Dedifferentiated amniotic fluid mesenchymal stem cell (primary cell): Measurements from ENCODE around the gene OCIAD1.
"Not testable (repeated sequence)": the region's sequence is repeated elsewhere in the genome, so short reads cannot be mapped to it uniquely, and the experiment has no call there.

Source experiments
- DNase-seq: peaks from one replicate; pipeline ENCODE4 v3.0.0-alpha.2; 2016; ENCODE audit errors: extremely low spot score

Gene OCIAD1

DNA sequence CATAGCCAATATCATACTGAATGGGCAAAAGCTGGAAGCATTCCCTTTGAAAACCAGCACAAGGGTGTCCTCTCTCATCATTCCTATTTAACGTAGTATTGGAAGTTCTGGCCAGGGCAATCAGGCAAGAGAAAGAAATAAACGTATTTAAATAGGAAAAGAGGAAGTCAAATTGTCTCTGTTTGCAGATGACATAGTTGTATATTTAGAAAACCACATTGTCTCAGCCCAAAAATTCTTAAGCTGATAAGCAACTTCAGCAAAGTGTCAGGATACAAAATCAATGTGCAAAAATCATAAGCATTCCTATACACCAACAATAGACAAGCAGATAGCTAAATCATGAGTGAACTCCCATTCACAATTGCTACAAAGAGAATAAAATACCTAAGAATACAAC is 9.5 kb upstream of the OCIAD1 start:
- DNase-seq = not testable (repeated sequence)

DNA sequence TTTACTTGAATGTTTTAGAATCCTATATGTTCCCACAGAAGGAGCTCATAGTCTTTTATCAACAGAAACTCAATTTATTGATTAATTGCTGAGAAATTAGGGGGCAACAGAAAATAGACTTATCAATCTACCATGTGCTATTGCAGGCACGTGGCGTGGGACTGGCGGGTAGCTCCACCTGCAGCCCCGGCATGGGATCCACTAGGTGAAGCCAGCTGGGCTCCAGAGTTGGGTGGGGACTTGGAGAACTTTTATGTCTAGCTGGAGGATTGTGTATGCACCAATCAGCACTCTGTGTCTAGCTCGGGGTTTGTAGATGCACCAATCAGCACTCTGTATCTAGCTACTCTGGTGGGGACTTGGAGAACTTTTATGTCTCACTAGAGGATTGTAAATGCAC is 3.3 kb upstream of the OCIAD1 start:
- DNase-seq = no peak

DNA sequence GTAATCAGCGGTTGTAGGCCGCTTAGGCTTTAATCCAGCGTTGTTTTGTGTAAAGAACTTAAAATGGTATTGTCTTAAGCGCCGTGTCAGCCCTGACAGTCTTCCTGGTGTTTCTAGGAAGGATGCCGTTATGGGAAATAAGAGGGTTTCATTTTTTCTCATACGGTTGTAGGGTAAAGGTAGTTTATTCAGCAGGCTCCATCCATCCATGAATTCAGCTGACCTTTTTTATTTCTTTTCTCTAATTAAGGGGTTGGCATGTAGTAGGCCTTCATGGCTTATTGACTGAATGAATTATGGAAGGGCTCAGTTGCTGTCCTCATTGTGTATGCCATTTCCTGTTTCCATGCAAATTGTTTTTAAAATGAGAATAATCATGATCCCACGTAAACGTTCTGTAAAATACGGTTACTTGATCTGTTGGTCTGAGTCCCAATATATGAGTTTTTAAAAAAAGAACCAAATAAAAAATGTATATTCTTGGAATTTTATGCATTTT is 693 bp downstream of the OCIAD1 start:
- no peak for DNase-seq

DNA sequence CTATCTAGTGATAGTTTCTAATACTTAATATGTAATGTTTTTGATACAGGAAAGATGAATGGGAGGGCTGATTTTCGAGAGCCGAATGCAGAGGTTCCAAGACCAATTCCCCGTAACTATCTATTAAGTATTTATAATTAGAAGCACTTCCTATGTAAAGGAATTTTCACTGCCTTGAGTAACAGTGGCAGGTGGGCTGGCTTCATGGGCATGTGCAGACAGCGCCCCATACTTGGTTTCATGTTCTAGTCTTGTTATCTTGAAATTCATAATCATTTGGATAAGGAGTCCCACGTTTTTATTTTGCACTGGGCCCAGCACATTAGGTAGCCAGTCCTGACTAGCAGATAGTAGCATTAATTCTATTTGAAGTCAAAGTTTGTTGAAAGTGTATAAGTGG is 1.7 kb downstream of the OCIAD1 start:
- DNase-seq = no peak

DNA sequence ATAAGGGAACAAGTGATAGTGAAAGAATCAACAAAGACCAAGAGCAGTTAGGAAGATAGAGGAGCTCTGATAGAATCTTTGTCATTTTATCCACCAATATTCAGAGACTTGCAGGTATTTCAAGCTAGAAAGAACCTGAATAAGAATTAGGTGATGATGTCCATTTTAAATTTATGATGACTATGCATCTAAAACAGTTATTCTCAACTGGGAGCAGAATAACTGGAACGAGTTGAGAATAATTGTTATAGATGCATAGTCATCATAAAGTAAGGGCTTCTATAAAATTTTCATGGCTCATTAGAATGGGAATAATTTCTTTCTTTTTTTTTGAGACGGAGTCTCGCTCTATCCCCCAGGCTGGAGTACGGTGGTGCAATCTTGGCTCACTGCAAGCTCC is 5.8 kb downstream of the OCIAD1 start:
- DNase-seq = no peak

DNA sequence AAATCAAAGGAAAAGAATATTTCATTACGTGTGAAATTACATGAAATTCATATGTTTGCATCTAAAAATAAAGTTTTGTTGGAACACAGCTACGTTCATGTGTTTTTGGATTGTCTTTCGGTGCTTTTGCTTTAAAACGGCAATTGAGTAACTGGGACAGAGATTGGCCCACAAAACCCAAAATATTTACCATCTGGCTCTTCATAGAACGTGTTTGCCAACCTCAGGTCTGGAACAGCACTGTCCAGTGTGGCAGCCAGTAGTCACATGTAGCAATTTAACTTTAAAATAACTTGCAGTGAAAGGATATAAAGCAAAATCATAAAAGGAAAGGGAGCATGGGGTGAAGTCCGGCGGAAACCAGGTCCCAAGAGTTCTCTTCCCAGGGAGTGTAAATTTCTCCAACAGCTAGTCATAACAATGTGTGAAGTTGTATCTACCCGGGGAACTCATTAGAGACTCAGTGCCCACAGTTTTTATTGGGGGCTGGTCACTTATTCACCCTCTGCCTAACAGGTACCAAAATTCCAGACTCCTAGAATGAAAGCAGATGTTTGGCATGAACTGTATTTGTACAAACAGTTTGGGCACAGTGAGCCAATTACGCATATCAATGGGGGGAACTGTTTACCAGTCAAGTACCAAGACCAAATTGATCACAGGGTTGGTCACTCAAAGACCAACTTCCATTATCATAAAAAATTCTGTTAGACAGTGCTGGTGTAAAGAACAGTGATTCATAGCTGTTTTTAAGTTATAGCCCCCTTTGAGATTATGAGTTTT is 10.3 kb downstream of the OCIAD1 start:
- no peak for DNase-seq

DNA sequence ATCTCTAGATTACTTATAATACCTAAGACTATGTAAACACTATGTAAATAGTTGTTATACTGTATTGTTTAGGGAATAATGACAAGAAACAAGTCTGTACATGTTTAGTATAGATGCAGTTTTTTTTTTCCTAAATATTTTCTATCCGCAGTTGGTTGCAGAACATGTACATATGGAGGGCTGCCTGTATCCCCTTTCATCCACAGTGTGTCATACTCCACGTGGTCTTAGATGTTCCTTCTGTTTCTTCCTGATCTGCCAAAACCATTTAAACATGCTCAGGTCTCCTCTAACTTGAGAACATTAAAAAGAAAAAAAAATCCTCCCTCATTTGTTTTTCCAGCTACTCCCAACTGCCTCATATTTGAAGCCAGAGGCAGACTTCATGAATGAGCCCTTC is 14.0 kb downstream of the OCIAD1 start:
- no peak for DNase-seq

DNA sequence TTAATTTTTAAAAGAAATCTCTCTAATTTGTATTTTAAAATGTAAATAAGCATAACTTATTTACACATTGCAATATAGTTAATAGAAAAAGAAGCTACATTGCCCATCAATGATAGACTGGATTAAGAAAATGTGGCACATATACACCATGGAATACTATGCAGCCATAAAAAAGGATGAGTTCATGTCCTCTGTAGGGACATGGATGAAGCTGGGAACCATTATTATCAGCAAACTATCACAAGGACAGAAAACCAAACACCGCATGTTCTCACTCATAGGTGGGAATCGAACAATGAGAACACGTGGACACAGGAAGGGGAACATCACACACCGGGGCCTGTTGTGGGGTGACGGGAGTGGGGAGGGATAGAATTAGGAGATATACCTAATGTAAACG is 17.9 kb downstream of the OCIAD1 start:
- DNase-seq = not testable (repeated sequence)

DNA sequence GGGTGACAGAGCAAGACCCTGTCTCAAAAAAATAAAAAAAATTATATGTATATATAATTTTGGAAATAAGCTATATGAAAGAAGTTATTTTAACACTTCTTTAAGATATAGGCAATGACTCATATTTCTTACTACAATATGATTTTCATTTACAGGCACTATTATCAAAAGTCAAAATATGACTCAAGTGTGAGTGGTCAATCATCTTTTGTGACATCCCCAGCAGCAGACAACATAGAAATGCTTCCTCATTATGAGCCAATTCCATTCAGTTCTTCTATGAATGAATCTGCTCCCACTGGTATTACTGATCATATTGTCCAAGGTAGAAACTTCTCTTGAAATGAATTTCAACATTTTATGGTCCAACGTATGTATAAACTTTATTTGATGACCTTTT is 20.8 kb downstream of the OCIAD1 start:
- no peak for DNase-seq

DNA sequence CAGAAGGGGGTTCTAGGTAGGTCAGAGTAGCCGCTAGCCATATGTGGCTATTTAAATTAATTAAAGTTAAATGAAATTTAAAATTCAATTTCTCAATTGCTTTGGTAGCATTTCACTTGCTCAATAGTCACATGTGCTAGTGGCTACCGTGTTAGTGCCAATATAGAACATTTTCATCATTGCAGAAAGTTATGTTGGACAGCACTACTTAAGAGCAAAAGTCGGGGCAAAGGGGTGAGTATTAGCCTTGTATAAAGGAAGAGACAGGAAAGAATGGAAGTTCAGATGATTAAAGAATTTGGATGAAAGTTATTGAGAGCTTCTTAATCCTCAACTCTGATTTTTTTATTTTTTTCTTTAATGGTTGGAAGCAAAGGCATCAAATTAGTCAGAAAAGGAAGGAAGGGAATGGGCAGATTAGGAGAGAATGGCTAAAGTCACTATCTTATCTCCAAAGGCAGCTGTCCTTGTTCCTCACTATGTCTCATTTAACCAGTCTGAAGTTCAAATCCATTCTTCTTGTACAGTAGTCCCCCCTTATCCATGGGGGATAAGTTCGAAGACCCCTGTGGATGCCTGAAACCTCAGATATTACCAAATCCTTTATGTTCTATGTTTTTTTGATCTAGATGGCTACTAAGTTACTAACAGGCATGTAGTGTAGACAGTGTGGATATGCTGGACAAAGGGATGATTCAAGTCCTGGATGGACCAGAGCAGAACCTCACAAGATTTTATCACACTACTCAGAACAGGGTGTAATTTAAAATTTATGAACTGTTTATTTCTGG is 22.9 kb downstream of the OCIAD1 start:
- no peak for DNase-seq

DNA sequence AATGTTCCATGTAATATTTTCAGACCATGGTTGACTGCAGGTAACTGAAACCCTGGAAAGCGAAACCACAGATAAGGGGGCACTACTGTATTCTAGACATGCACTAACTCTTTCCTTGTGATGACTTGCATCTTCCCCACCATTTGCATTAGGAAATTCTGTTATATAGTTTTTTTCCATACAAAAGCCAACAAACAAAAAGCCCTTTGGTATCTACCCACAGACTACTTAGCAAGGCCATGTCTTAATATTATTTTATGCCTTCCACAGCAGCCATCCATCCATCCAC is 23.5 kb downstream of the OCIAD1 start:
- DNase-seq = no peak

DNA sequence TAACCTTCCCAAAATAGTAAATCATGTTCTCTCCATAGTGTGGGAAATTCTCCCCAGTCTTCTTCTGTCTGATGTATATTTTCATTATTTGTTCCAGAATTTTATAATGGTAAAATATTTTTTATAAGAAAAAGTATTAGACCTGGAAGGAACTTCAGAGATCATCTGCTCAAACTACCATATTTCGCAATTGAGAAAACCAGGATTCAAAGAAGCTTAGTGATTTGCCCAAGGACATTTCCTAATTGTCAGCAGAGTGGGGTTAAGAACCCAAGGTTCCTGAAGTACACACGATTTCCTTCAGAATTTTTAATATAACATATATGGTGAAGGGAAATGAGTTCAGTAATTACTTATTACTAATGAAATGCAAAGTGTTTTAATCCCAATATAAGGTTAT is 24.1 kb downstream of the OCIAD1 start:
- no peak for DNase-seq

DNA sequence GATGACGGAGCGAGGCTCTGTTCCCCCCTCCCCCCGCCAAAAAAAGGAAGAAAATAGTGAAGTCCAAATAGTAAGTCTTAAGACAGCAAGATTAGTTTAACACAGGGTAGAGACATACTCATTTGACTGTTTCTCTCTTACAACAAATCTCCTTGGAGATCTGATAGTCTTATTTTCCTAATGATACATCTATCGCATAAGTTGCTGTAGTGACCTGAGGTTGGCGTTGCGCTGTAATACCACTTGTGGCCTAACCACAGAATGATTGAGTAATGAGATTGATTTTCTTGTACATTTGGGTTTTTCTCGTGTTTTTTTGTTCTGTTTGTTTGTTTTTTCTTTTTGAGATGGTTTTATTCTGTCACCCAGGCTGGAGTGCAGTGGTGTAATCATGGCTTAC is 27.2 kb downstream of the OCIAD1 start:
- DNase-seq = no peak

DNA sequence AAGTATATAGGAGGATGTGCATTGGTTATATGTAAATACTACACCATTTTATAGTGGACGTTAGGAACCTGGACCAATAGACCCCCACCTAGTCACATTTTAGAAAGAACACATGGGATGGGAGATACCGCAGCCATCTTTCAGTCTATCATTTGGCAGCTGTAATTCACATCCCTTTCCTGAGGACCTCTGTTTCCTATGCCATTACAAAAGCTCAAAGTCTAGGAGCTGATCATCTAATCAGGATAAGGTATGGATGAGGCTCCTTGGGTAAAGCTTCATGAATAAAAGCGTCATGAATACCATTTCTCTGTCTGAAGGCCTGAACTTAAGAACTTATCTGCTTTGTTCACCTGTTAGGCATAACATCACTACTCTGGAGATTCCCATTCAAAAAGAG is 31.1 kb downstream of the OCIAD1 start:
- no peak for DNase-seq

DNA sequence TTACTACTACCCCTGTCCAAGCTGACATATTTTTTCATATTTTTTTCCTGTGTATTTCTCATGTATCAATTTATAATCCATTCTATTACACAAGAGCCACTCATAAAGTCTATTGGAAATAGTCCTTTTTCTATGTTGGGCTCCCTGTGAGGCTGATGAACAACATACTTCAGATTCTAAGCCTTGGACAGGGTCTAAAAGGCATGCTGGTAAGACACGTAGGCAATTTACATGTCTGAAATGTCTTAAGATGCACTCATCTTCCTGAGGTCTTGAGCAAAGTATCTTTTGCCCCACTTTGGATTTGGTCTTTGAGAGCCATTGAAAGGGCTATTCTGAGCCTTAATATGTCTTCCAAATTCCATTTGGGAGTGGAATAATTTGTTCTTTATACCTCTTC is 31.8 kb downstream of the OCIAD1 start:
- DNase-seq = no peak

DNA sequence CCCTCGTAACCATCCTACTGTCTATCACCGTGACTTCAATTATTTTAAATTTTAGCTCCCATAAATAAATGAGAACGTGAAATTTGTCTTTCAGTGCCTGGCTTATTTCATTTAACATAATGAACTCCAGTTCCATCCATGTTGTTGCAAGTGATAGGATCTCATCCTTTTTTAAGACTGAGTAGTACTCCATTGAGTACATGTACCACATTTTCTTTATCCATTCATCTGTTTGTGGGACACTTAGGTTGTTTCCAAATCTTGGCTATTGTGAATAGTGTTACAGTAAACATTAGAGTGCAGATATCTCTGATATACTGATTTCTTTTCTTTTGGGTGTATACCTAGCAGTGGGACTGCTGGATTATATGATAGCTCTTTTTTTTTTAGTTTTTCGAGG is 32.8 kb downstream of the OCIAD1 start:
- DNase-seq = no peak

DNA sequence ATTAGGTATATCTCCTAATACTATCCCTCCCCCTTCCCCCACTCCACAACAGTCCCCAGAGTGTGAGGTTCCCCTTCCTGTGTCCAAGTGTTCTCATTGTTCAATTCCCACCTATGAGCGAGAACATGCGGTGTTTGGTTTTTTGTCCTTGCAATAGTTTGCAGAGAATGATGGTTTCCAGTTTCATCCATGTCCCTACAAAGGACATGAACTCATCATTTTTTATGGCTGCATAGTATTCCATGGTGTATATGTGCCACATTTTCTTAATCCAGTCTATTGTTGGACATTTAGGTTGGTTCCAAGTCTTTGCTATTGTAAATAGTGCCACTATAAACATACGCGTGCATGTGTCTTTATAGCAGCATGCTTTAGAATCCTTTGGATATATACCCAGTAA is 33.8 kb downstream of the OCIAD1 start:
- DNase-seq = not testable (repeated sequence)

DNA sequence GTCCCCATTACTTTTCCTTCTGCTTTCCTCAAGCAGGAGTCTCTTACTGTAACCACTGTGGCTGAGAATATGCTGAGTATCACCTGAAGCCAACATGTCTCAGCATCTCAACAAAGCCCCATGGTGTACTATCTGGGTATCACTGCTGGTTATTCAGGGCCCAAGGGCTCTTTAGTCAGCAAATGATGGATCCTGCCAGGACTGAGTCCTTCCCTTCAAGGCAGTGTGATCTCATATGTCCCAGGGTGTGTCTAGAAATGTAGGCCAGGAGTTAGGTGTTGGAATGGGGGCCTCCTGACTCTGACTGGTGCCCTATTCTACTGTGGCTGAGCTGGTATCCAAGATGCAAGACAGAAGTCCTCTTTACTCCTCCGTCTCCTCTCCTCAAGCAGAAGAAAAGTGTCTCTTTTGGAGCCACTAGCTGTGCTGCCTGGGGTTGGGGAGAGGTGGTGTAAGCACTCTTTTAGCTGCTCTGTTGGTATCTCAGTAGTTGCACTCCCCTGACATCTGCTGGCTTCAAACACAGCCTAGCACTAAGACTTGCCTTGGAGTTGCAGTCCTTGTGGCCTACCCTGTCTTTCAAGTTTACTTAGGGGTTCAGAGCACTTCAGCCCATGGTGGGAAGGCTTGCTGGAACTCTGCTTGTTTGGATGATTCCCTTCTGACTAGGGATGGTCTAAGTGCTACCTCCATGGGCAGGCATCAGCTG is 47.1 kb downstream of the OCIAD1 start:
- DNase-seq = no peak

DNA sequence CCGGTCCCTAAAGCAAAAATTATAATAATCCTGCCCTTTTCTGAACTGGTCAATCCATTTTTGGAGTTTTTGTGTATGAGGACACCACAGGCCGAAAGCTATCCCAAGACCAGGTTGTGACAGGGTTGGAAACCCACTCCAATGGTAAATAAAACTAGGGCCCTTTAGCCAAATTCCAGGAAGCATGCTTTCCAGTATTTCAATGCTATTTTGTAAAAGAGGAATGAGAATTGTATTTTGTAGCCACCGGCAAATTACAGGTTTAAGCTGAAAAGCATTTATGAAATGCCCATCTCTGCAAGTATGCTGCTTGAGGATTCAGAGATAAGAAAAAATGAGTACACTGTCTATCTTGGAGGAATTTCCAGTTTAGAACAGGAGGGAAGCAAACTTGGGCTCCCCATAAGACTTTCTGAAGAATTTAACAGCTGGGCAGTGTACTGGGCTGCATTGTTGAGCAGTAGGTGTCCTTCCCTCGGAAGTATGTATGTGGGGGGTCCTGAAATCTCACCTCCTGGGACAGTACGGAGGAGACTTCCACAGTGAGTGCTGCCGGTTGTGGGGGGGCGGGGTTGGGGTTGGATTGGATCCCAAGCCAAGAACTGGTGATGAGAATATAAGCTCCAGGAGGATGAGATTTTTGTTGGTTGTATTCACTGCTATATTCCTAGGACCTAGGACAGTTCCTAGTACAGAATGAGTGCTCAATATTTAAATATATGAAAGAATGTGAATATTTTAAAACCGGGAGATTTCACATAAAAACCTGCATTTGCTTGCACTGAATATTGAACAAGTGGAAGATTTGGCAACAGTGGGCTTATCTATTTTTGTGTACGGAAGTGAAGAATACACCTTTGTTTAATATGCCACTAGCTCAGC is 48.9 kb downstream of the OCIAD1 start:
- no peak for DNase-seq

DNA sequence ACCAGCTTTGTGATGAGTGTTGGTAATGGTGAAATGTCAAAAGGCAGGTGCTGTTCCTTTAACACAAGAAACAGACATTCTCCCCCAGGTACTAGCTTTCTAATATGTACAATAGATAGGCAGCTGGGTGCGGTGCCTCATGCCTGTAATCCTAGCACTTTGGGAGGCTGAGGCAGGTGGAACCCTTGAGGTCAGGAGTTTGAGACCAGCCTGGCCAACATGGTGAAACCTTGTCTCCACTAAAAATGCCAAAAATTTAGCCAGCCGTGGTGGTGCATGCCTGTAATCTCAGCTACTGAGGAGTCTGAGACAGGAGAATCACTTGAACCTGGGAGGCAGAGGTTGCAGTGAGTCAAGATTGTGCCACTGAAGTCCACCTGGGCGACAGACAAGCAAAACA is 50.8 kb downstream of the OCIAD1 start:
- not testable (repeated sequence) for DNase-seq

DNA sequence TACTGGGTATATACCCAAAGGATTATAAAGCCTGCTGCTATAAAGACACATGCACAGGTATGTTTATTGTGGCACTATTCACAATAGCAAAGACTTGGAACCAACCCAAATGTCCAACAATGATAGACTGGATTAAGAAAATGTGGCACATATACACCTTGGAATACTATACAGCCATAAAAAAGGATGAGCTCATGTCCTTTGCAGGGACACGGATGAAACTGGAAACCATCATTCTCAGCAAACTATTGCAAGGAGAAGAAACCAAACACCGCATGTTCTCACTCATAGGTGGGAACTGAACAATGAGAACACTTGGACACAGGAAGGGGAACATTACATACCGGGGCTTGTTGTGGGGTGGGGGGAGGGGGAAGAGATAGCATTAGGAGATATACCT is 58.9 kb downstream of the OCIAD1 start:
- DNase-seq = not testable (repeated sequence)
